SJCRH30 (cell line): Measurements from ENCODE around the gene CSNK1D. TPM values are rescaled to one million over a fixed set of nuclear protein-coding genes. Genes with fewer than 3 reads are reported as not detected.

Experiments
- DNase-seq, 2 experiments: peaks; one replicate each; pipeline ENCODE4 v3.0.0-alpha.2; 2015 to 2020
- H3K27ac ChIP-seq: fragments of 250-450 bp; sonication (Bioruptor Pico); 2 replicates; pipeline ENCODE4 v1.5.1; 2020; ENCODE audit warnings: mild to moderate bottlenecking, moderate library complexity
- H3K27me3 ChIP-seq: fragments of 250-450 bp; sonication (Bioruptor Pico); 2 replicates; pipeline ENCODE4 v1.5.1; 2020; ENCODE audit warnings: mild to moderate bottlenecking, moderate library complexity
- H3K36me3 ChIP-seq: fragments of 250-450 bp; sonication (Bioruptor Pico); 2 replicates; pipeline ENCODE4 v1.5.1; 2020; ENCODE audit warnings: mild to moderate bottlenecking, moderate library complexity
- H3K4me1 ChIP-seq: fragments of 250-450 bp; sonication (Bioruptor Pico); 2 replicates; pipeline ENCODE4 v1.5.1; 2020; ENCODE audit warnings: mild to moderate bottlenecking, moderate library complexity
- H3K4me3 ChIP-seq: fragments of 250-450 bp; sonication (Bioruptor Pico); 2 replicates; pipeline ENCODE4 v1.5.1; 2020; ENCODE audit warnings: mild to moderate bottlenecking, moderate library complexity
- H3K9me3 ChIP-seq: fragments of 250-450 bp; sonication (Bioruptor Pico); replicated peaks from 2 replicates; pipeline ENCODE4 v1.5.1; 2020; ENCODE audit warnings: mild to moderate bottlenecking, moderate library complexity
- total RNA-seq: library from RNA; depleted of rRNA; stranded (reverse); fragments of >200 nt; shearing (Covaris generic); gene quantifications from 2 replicates; pipeline ENCODE4 v1.2.3, GENCODE V29; 2014

The CSNK1D gene
- total RNA-seq, 1 experiment from 2014 or later = 88.7 TPM

DNA sequence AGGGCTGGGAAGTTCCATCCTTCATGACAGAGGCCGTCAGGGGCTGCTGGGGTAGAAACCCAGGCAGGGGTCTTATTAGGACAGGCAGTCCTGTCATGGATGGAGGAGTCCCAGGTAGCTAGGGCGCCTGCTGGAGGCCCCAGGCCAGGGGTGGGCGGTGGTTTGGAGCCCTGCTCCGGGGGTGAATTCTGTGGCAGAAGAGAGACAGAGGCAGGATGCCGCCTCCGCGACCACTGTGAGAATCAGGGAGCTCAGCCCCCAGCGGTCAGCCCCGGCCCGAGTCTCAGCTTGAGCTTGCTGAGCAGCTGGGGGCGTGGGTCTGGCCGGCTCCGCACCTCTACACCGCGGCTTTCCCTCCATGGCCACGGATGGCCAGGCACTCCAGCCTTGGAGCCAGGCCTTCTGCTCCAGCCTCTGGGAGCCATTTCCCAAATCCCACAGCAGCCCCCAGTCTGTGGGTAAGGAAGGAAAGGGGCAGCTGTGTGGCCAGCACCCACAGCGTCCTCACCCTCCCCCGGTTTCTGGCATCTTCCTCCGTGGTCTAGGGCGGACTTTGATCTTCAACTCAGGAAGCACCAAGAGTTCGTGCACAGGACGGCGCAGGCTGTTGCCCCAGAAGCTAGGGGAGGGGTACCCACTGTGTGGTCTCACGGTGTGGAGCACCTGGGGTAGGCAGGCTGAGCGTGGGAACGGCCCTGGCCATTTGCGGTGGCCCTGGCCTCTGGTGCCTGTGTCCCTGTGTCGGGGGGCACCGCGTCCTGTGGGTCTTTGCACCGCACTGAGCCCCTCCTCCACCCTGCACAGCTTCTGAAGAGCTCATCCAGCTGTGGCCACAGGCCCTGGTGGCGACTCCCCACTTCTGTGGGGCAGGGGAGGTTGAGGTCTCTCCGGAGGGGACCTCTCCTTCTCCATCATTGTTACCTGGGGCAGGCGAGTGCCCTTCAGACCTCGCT lies 29.8 kb upstream of the CSNK1D start:
- no peak overlapping the region for H3K4me3 ChIP-seq
- no peaks in the 10 kb centered on the region for H3K9me3 ChIP-seq
- peak; percentile 38 to 51 for DNase-seq
- H3K27me3 ChIP-seq = no peaks in the 10 kb centered on the region
- no peaks in the 10 kb centered on the region for H3K36me3 ChIP-seq
- peaks cover 35% of the 10 kb centered on the region for H3K4me1 ChIP-seq
- H3K27ac ChIP-seq = no peak overlapping the region

- H3K27ac ChIP-seq = no peak overlapping the region
- H3K36me3 ChIP-seq = no peaks in the 10 kb centered on the region
- no peaks in the 10 kb centered on the region for H3K27me3 ChIP-seq
- no peak overlapping the region for H3K4me3 ChIP-seq
- no peaks in the 10 kb centered on the region for H3K9me3 ChIP-seq
- DNase-seq = no peak
- H3K4me1 ChIP-seq = peaks cover 37% of the 10 kb centered on the region
Observed at GRCh38 chr17:82302568-82302963, 29.1 kb upstream of the CSNK1D start.

GRCh38 chr17:82301916-82302567 lies 28.5 kb upstream of the CSNK1D start:
- Histone ChIP-seq H3K4me3 (no peak overlapping the region), H3K36me3 (no peaks in the 10 kb centered on the region), H3K27ac (no peak overlapping the region), H3K9me3 (no peaks in the 10 kb centered on the region), H3K27me3 (no peaks in the 10 kb centered on the region), H3K4me1 (peaks cover 40% of the 10 kb centered on the region)
- peak in 1 of 2 experiments; percentile 16 for DNase-seq

- no peaks in the 10 kb centered on the region for H3K36me3 ChIP-seq
- H3K27me3 ChIP-seq = no peaks in the 10 kb centered on the region
- no peak overlapping the region for H3K27ac ChIP-seq
- no peak for DNase-seq
- H3K9me3 ChIP-seq = no peaks in the 10 kb centered on the region
- no peak overlapping the region for H3K4me3 ChIP-seq
- H3K4me1 ChIP-seq = peaks cover 46% of the 10 kb centered on the region
Observed at GRCh38 chr17:82301300-82301915, 27.9 kb upstream of the CSNK1D start.

DNA sequence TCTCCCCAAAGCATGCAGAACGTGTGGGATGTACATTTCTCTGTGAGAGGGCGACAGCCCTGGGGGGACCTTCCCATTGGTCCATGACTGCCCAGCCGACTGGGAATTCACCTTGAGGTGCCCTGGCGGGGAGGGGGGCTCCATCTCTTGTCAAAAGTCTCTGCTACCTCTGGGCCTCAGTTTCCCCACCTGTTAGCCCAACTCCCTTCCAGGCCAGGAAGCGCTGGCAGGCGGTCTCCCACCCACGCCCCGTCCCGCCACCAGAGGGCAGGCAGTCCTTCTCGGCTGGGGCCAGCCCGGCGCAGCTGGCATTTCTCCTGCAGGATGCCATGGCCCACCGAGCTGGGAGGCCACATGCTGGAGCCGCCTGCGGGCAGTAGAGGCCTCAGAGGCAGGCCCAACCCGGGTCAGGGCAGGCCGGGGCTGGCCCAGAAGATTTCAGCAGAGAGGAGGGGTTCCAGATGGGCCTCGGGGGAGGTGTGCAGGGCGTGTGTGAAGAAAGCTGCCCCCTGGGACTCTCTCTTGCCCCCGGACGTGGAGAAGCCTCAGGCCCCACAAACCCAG lies 27.3 kb upstream of the CSNK1D start:
- no peaks in the 10 kb centered on the region for H3K9me3 ChIP-seq
- DNase-seq = peak; percentile 88 to 89
- no peaks in the 10 kb centered on the region for H3K36me3 ChIP-seq
- no peaks in the 10 kb centered on the region for H3K27me3 ChIP-seq
- H3K4me1 ChIP-seq = peaks cover 46% of the 10 kb centered on the region
- no peak overlapping the region for H3K27ac ChIP-seq
- H3K4me3 ChIP-seq = no peak overlapping the region

DNA sequence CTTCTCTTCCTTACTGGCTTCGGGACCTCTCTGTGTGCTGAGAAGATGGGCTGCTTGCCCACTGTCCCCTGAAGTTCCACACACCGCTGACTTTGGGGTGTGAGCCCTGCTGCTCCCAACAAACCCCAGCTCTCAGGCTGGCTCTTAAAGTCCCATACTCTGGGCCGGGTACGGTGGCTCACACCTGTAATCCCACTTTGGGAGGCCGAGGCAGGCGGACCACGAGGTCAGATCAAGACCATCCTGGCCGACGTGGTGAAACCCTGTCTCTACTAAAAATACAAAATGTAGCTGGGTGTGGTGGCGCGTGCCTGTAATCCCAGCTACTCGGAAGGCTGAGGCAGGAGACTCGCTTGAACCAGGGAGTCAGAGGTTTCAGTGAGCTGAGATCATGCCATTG lies 26.7 kb upstream of the CSNK1D start:
- H3K4me1 ChIP-seq = peaks cover 40% of the 10 kb centered on the region
- H3K27ac ChIP-seq = no peak overlapping the region
- H3K4me3 ChIP-seq = no peak overlapping the region
- no peaks in the 10 kb centered on the region for H3K9me3 ChIP-seq
- DNase-seq = no peak
- no peaks in the 10 kb centered on the region for H3K27me3 ChIP-seq
- H3K36me3 ChIP-seq = no peaks in the 10 kb centered on the region

GRCh38 chr17:82299452-82299851 lies 26.0 kb upstream of the CSNK1D start:
- Histone ChIP-seq H3K36me3 (no peaks in the 10 kb centered on the region), H3K4me1 (peaks cover 34% of the 10 kb centered on the region), H3K4me3 (no peak overlapping the region), H3K27ac (no peak overlapping the region), H3K27me3 (no peaks in the 10 kb centered on the region), H3K9me3 (no peaks in the 10 kb centered on the region)
- DNase-seq = no peak

GRCh38 chr17:82298538-82299421 lies 25.3 kb upstream of the CSNK1D start:
- H3K27ac ChIP-seq = no peak overlapping the region; the same call in 1 of the 2 replicates
- H3K4me3 ChIP-seq = peak overlapping the region; percentile 52

DNA sequence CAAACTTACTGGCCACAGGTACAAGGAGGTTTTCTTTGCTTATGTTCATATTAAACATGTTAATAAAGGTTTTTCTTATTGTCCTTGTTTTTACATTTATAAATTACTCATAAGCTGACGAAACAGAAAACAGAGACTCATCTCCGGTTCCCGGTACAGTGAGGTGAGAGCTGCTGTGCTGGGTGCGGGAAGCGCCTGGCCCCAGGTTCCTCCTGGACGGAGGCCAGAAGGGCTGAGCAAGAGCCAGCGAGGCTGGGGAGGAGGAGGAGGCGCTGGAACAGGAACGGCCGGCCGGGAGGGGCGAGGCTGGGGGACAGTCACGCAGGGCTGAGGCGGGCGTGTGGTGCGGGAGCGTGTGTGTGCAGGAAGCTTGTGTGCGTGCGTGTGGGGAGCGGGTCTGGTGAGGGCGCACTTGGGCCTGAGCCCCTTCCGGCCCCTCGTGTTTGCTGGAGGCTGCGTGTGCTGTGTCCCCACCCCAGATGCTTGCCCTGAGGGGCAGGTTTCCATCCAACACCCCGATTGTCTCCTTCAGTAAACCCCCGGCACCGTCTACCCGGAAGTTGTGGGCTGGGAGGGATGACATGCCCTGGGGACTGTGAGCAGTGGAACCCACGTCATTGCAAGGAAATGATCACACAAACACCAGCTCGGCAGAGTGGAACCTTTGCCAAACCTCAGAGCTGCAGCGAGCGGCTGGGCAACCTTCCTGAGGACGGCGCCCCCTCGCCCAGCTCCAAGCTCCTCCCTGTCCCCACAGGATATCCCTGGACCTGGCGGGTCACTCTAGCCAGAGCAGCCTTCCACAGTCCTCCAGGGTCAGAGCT lies 24.4 kb upstream of the CSNK1D start:
- Histone ChIP-seq H3K9me3 (no peaks in the 10 kb centered on the region), H3K36me3 (no peaks in the 10 kb centered on the region), H3K27me3 (no peaks in the 10 kb centered on the region), H3K27ac (peak overlapping the region; percentile 8; the same call in 1 of the 2 replicates), H3K4me3 (peak overlapping the region; percentile 52), H3K4me1 (peaks cover 24% of the 10 kb centered on the region)
- DNase-seq = peak; percentile 89 to 90

More at GRCh38 chr17:82298538-82299421, 25.3 kb upstream of the CSNK1D start:
- H3K36me3 ChIP-seq = no peaks in the 10 kb centered on the region
- peaks cover 33% of the 10 kb centered on the region for H3K4me1 ChIP-seq
- no peaks in the 10 kb centered on the region for H3K27me3 ChIP-seq
- H3K9me3 ChIP-seq = no peaks in the 10 kb centered on the region
- no peak for DNase-seq

DNA sequence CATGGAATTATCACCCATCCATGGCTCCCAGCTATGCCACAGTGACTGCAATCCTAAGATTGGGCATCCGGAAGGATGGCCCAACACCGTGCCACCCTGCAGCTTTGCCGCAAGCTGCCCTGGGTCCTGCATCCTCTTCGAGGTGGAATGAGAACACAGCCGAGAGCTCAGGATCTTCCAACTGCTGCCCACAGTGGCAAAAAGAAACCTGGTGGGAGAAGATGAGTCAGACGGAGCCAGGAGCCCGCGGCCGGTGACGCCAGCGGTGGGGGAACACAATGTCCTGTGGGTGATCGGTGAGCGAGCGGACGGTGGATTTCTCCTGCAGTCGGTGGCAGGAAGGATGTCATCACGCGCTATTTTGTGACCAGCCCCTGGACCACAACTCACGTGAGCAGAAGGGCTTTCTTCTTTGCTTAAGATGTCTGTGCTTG lies 23.8 kb upstream of the CSNK1D start:
- peak; percentile 68 to 71 for DNase-seq
- Histone ChIP-seq H3K36me3 (no peaks in the 10 kb centered on the region), H3K4me1 (peaks cover 22% of the 10 kb centered on the region), H3K27ac (no peak overlapping the region; the same call in 1 of the 2 replicates), H3K27me3 (no peaks in the 10 kb centered on the region), H3K4me3 (peak overlapping the region; percentile 52), H3K9me3 (no peaks in the 10 kb centered on the region)

DNA sequence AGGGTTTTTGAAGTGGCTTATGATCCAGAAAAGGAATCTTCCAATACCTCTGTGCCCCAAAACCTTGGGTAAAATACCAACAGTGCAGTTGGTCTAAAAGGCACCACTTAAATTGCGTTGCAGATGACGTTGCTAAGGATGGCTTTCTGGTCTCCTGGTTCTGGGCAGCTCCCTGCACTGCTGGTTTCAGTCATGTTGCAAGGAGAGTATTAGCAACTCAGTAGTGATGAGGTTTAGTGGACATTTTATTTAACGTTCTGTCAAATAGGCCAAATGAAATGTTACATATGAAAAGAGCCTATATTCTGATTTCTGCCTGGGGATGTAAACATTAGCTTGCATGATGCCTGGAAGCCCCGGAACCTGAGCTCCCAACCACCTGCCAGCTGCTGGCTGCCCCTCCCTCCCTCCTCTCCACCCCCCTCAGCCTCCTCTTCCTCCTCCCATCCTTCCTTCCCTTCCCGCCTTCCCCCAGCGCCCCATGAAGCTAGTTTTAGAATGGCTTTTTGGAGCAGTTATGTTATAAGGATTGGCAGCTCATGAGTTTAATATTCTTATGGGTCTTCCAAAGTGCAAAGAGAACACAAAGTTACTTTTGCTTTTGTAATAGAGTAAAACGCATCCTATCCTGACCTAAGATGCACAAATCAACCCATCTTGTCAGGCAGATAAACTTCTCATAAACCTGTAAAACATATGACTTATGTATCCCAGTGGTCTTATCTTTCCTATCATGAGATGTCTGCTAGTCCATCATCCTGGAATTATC lies 23.2 kb upstream of the CSNK1D start:
- no peaks in the 10 kb centered on the region for H3K9me3 ChIP-seq
- DNase-seq = no peak
- no peaks in the 10 kb centered on the region for H3K36me3 ChIP-seq
- H3K27ac ChIP-seq = no peak overlapping the region
- peaks cover 22% of the 10 kb centered on the region for H3K4me1 ChIP-seq
- H3K4me3 ChIP-seq = peak overlapping the region; percentile 52
- no peaks in the 10 kb centered on the region for H3K27me3 ChIP-seq

DNA sequence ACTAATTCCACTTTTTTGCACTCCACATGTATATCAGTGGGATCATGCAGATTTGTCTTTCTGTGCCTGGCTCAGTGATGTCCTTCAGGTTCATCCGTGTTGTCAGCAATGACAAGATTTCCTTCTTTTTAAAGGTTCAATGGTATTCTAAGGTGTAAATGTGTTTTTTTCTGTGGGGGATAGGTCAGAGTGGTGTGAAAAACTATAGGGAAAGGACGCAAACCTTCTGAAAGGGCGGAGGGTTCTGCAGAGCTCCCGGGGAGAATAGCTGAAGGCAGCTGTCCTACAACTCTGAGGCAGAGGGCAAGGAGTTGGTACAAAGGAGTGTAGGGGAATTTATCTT lies 21.9 kb upstream of the CSNK1D start:
- no peak overlapping the region for H3K4me3 ChIP-seq
- H3K27me3 ChIP-seq = no peaks in the 10 kb centered on the region
- DNase-seq = no peak
- H3K9me3 ChIP-seq = no peaks in the 10 kb centered on the region
- peaks cover 17% of the 10 kb centered on the region for H3K4me1 ChIP-seq
- no peaks in the 10 kb centered on the region for H3K36me3 ChIP-seq
- H3K27ac ChIP-seq = no peak overlapping the region
